ENCODE data around the gene COMMD7.

The COMMD7 gene

GRCh38 chr20:32775336-32775991, 32.2 kb upstream of the COMMD7 start:
- no peak overlapping the region for H3K27ac ChIP-seq (ENCODE audit: low read length)
- H3K4me1 ChIP-seq (ENCODE audit: low read length): peaks cover 17% of the 10 kb centered on the region
- TF ChIP-seq EZH2 (optimal IDR thresholded peaks at IDR 0.05; ENCODE audit: low read depth, low read length) (no peak), CTCF (IDR thresholded peaks at IDR 0.05; ENCODE audit: low read length) (no peak), EZH2phosphoT487 (IDR thresholded peaks at IDR 0.05; ENCODE audit: low read length) (no peak)

GRCh38 chr20:32773855-32774254, 30.6 kb upstream of the COMMD7 start:
- Histone ChIP-seq H3K9me3 (replicated peaks; ENCODE audit: insufficient read depth, low read length) (no peaks in the 10 kb centered on the region), H3K27ac (ENCODE audit: low read length) (no peak overlapping the region), H3K27me3 (replicated peaks; ENCODE audit: insufficient read depth, low read length) (no peaks in the 10 kb centered on the region), H3K4me1 (ENCODE audit: low read length) (peaks cover 17% of the 10 kb centered on the region), H3K36me3 (replicated peaks; ENCODE audit: insufficient read depth, low read length) (no peaks in the 10 kb centered on the region), H4K20me1 (ENCODE audit: insufficient read depth, low read length) (no peaks in the 10 kb centered on the region), H2AFZ (ENCODE audit: low read length) (no peak overlapping the region), H3K79me2 (ENCODE audit: low read length) (peaks cover 30% of the 10 kb centered on the region), H3K9ac (ENCODE audit: low read length) (no peak overlapping the region), H3F3A (ENCODE audit: insufficient read depth, low read length) (peaks cover 16% of the 10 kb centered on the region; the same call in 1 of the 2 replicates), H3K4me3 (ENCODE audit: low read length) (no peak overlapping the region), H3K9me2 (replicated peaks; ENCODE audit: insufficient read depth, low read length) (no peaks in the 10 kb centered on the region), H3K4me2 (ENCODE audit: low read depth, low read length) (no peak overlapping the region)
- TF ChIP-seq EZH2phosphoT487 (IDR thresholded peaks at IDR 0.05; ENCODE audit: low read length) (no peak), CTCF (IDR thresholded peaks at IDR 0.05; ENCODE audit: low read length) (no peak), EZH2 (optimal IDR thresholded peaks at IDR 0.05; ENCODE audit: low read depth, low read length) (no peak)
- no peak for DNase-seq

More at GRCh38 chr20:32775336-32775991, 32.2 kb upstream of the COMMD7 start:
- Histone ChIP-seq H3K27me3 (replicated peaks; ENCODE audit: insufficient read depth, low read length) (no peaks in the 10 kb centered on the region), H3K4me2 (ENCODE audit: low read depth, low read length) (no peak overlapping the region), H3K9ac (ENCODE audit: low read length) (no peak overlapping the region), H3F3A (ENCODE audit: insufficient read depth, low read length) (peaks cover 10% of the 10 kb centered on the region; the same call in 1 of the 2 replicates), H3K79me2 (ENCODE audit: low read length) (peaks cover 33% of the 10 kb centered on the region), H2AFZ (ENCODE audit: low read length) (no peak overlapping the region), H3K4me3 (ENCODE audit: low read length) (no peak overlapping the region), H4K20me1 (ENCODE audit: insufficient read depth, low read length) (no peaks in the 10 kb centered on the region), H3K36me3 (replicated peaks; ENCODE audit: insufficient read depth, low read length) (no peaks in the 10 kb centered on the region), H3K9me2 (replicated peaks; ENCODE audit: insufficient read depth, low read length) (no peaks in the 10 kb centered on the region), H3K9me3 (replicated peaks; ENCODE audit: insufficient read depth, low read length) (no peaks in the 10 kb centered on the region)
- no peak for DNase-seq

GRCh38 chr20:32773223-32773622, 30.0 kb upstream of the COMMD7 start:
- Histone ChIP-seq H3K9me2 (replicated peaks; ENCODE audit: insufficient read depth, low read length) (no peaks in the 10 kb centered on the region), H4K20me1 (ENCODE audit: insufficient read depth, low read length) (no peaks in the 10 kb centered on the region), H3K4me1 (ENCODE audit: low read length) (peaks cover 15% of the 10 kb centered on the region), H3K27ac (ENCODE audit: low read length) (no peak overlapping the region), H2AFZ (ENCODE audit: low read length) (no peak overlapping the region), H3F3A (ENCODE audit: insufficient read depth, low read length) (peaks cover 16% of the 10 kb centered on the region; the same call in 1 of the 2 replicates), H3K27me3 (replicated peaks; ENCODE audit: insufficient read depth, low read length) (no peaks in the 10 kb centered on the region), H3K9ac (ENCODE audit: low read length) (no peak overlapping the region), H3K36me3 (replicated peaks; ENCODE audit: insufficient read depth, low read length) (no peaks in the 10 kb centered on the region), H3K79me2 (ENCODE audit: low read length) (peaks cover 30% of the 10 kb centered on the region), H3K4me2 (ENCODE audit: low read depth, low read length) (no peak overlapping the region), H3K9me3 (replicated peaks; ENCODE audit: insufficient read depth, low read length) (no peaks in the 10 kb centered on the region), H3K4me3 (ENCODE audit: low read length) (no peak overlapping the region)
- TF ChIP-seq EZH2 (optimal IDR thresholded peaks at IDR 0.05; ENCODE audit: low read depth, low read length) (no peak), CTCF (IDR thresholded peaks at IDR 0.05; ENCODE audit: low read length) (no peak), EZH2phosphoT487 (IDR thresholded peaks at IDR 0.05; ENCODE audit: low read length) (no peak)
- no peak for DNase-seq

Measured in MM.1S (cell line).